ENCODE results near the gene STARD4. TPM values are rescaled to one million over a fixed set of nuclear protein-coding genes. Genes with fewer than 3 reads are reported as not detected.

Gene STARD4
- total and polyA plus RNA-seq, 12 donors, result 7.2 to 142 (median 24.1) TPM

GRCh38 chr5:111550282-111551020, 38.1 kb upstream of the STARD4 start:
- H3K36me3 ChIP-seq (replicated peaks in 1 of 2), result no peaks in the 10 kb centered on the region
- peak overlapping the region in 1 of 5 donors; percentile 31 for H3K27ac ChIP-seq
- WGBS, 4 donors, result 24 to 30% (median 26%) methylated on average over 8 of the region's 8 CpGs
- peak; percentile 80 to 91 (median 85) for DNase-seq
- H3K27me3 ChIP-seq, result no peaks in the 10 kb centered on the region
- intact Hi-C loops (cut with DNase I), result loop anchor here (5.0 to 10.0 kb wide), 2 partner anchors 592 to 594 kb away; no protein-coding TSS in a partner anchor
- H3K4me3 ChIP-seq, result no peak overlapping the region
- H3K4me1 ChIP-seq (replicated peaks in 1 of 2), result no peaks in the 10 kb centered on the region
- no peaks in the 10 kb centered on the region for H3K9me3 ChIP-seq (replicated peaks in 1 of 3)
- TF ChIP-seq CTCF (IDR thresholded peaks at IDR 0.05) (peak; percentile 59 to 83 (median 72)), POLR2A (IDR thresholded peaks at IDR 0.05) (no peak)

GRCh38 chr5:111548992-111549649, 36.8 kb upstream of the STARD4 start:
- Histone ChIP-seq H3K4me1 (replicated peaks in 1 of 2) (no peaks in the 10 kb centered on the region), H3K27ac (no peak overlapping the region), H3K27me3 (no peaks in the 10 kb centered on the region), H3K9me3 (replicated peaks in 1 of 3) (no peaks in the 10 kb centered on the region), H3K4me3 (no peak overlapping the region), H3K36me3 (replicated peaks in 1 of 2) (no peaks in the 10 kb centered on the region)
- TF ChIP-seq CTCF (IDR thresholded peaks at IDR 0.05) (no peak), POLR2A (IDR thresholded peaks at IDR 0.05) (no peak)
- 82 to 89% (median 85%) methylated on average over 6 of the region's 6 CpGs for WGBS, 4 donors
- intact Hi-C loops (cut with DNase I), result loop anchor here in 1 of 2 donors (10.0 kb wide), 1 partner anchor 136 kb away; no protein-coding TSS in a partner anchor
- no peak for DNase-seq

GRCh38 chr5:111548348-111548950, 36.1 kb upstream of the STARD4 start:
- DNase-seq, result no peak
- Histone ChIP-seq H3K4me1 (replicated peaks in 1 of 2) (no peaks in the 10 kb centered on the region), H3K36me3 (replicated peaks in 1 of 2) (no peaks in the 10 kb centered on the region), H3K27me3 (no peaks in the 10 kb centered on the region), H3K27ac (no peak overlapping the region), H3K4me3 (no peak overlapping the region), H3K9me3 (replicated peaks in 1 of 3) (no peaks in the 10 kb centered on the region)
- TF ChIP-seq POLR2A (IDR thresholded peaks at IDR 0.05) (no peak), CTCF (IDR thresholded peaks at IDR 0.05) (no peak)
- intact Hi-C loops (cut with DNase I), result loop anchor here in 1 of 2 donors (10.0 kb wide), 1 partner anchor 136 kb away; no protein-coding TSS in a partner anchor
- 81 to 93% (median 84%) methylated on average over 6 of the region's 6 CpGs for WGBS, 4 donors

- Histone ChIP-seq H3K4me1 (replicated peaks in 1 of 2) (no peaks in the 10 kb centered on the region), H3K27ac (no peak overlapping the region), H3K36me3 (replicated peaks in 1 of 2) (no peaks in the 10 kb centered on the region), H3K9me3 (replicated peaks in 1 of 3) (no peaks in the 10 kb centered on the region), H3K27me3 (no peaks in the 10 kb centered on the region), H3K4me3 (no peak overlapping the region)
- TF ChIP-seq CTCF (IDR thresholded peaks at IDR 0.05) (no peak), POLR2A (IDR thresholded peaks at IDR 0.05) (no peak)
- WGBS, 4 donors, result 60 to 86% (median 72%) methylated on average over 1 of the region's 1 CpG
- intact Hi-C loops (cut with DNase I), result loop anchor here in 1 of 2 donors (10.0 kb wide), 1 partner anchor 140 kb away; no protein-coding TSS in a partner anchor
- no peak for DNase-seq
These were observed 32.7 kb upstream of the STARD4 start for GRCh38 chr5:111545031-111545430.

Data from adrenal gland (tissue), 12 donors.